GM12878 (cell line): ENCODE measurements around the gene C19orf44. TPM values are rescaled to one million over a fixed set of nuclear protein-coding genes. Genes with fewer than 3 reads are reported as not detected.
"Not testable (repeated sequence)": the region's sequence is repeated elsewhere in the genome, so short reads cannot be mapped to it uniquely, and the experiment has no call there.

Experiments used
- ATAC-seq: fragments of 200-7000 bp; cut with Tn5 transposase; 3 replicates; pipeline ENCODE4 v1.9.1; 2020; ENCODE audit warnings: mild to moderate bottlenecking, moderate library complexity
- BruUV-seq: library from RNA; stranded (reverse); fragments of 400-500 nt; replicated peaks from 2 replicates; lab custom pipeline; 2021; lab: Mats Ljungman, UMichigan
- CTCF ChIA-PET: fragments of 300-600 bp; sonication (Branson Sonifier 250); formaldehyde crosslinking; extraction: SDS; loops from one replicate; lab custom pipeline; 2021; ENCODE audit warnings: inconsistent platforms; lab: Yijun Ruan, JAX
- POLR2A ChIA-PET: fragments of 350-600 bp; formaldehyde crosslinking; extraction: SDS; loops from one replicate; lab custom pipeline; 2021; ENCODE audit warnings: inconsistent platforms; lab: Charles Lee
- RAD21 ChIA-PET: fragments of 300-600 bp; sonication (Branson Sonifier 250); formaldehyde crosslinking; loops from one replicate; lab custom pipeline; 2023; ENCODE audit warnings: antibody characterized with exemption; ENCODE audit not compliant: unreplicated experiment; lab: Charles Lee
- SMC1A ChIA-PET: fragments of 300-600 bp; sonication (Branson Sonifier 250); formaldehyde crosslinking; loops from one replicate; lab custom pipeline; 2023; ENCODE audit not compliant: unreplicated experiment, uncharacterized antibody; lab: Charles Lee
- DNase-seq: peaks from one replicate; pipeline ENCODE4 v3.0.0-alpha.2; 2011; ENCODE audit warnings: low read depth, low spot score
- FAIRE-seq: peaks from 3 replicates; lab custom pipeline; 2011; peaks lifted over from hg19 to GRCh38; lab: Jason Lieb, UNC
- H2AFZ ChIP-seq: 2 replicates; pipeline ENCODE4 v1.6.0; 2011; ENCODE audit warnings: low read depth, low read length, control low read depth; ENCODE audit not compliant: control insufficient read depth
- H3K27ac ChIP-seq: 2 replicates; pipeline ENCODE4 v1.5.1; 2011; ENCODE audit warnings: control low read depth; ENCODE audit not compliant: control insufficient read depth, insufficient read depth
- H3K27me3 ChIP-seq, 2 experiments: replicated peaks in 1 of 2; 2 replicates each; pipeline versions ENCODE4 v1.6.0 to v1.6.1; 2011; ENCODE audit warnings: low read length in 1 of 2; ENCODE audit not compliant: control insufficient read depth in 2 of 2, insufficient read depth in 2 of 2
- H3K36me3 ChIP-seq, 2 experiments: 2 replicates each; pipeline ENCODE4 v1.5.1; 2011; ENCODE audit warnings: low read length in 1 of 2; ENCODE audit not compliant: control insufficient read depth in 2 of 2, insufficient read depth in 2 of 2
- H3K4me1 ChIP-seq: 2 replicates; pipeline ENCODE4 v1.6.1; 2011; ENCODE audit warnings: mild to moderate bottlenecking, low read length, moderate library complexity, mixed read lengths; ENCODE audit not compliant: control insufficient read depth, insufficient read depth
- H3K4me2 ChIP-seq: 2 replicates; pipeline ENCODE4 v1.6.0; 2011; ENCODE audit warnings: control low read depth; ENCODE audit not compliant: control insufficient read depth, insufficient read depth
- H3K4me3 ChIP-seq: fragments of 200-600 bp; sonication (generic); 2 replicates; pipeline ENCODE4 v1.5.1; 2016
- H3K79me2 ChIP-seq: 2 replicates; pipeline ENCODE4 v1.6.0; 2011; ENCODE audit warnings: low read length; ENCODE audit not compliant: control insufficient read depth, insufficient read depth
- H3K9ac ChIP-seq: 2 replicates; pipeline ENCODE4 v1.8.0; 2011; ENCODE audit warnings: low read length, control low read depth, mixed read lengths; ENCODE audit not compliant: control insufficient read depth, insufficient read depth
- H3K9me3 ChIP-seq: replicated peaks from 3 replicates; pipeline ENCODE4 v1.5.1; 2011; ENCODE audit warnings: mild to moderate bottlenecking, low read length; ENCODE audit not compliant: control insufficient read depth, insufficient read depth
- H4K20me1 ChIP-seq: 2 replicates; pipeline ENCODE4 v1.6.0; 2011; ENCODE audit not compliant: control insufficient read depth, insufficient read depth
- ATF7 ChIP-seq: fragments of 450-650 bp; IDR thresholded peaks from 2 replicates; pipeline ENCODE4 v1.6.1; 2016; ENCODE audit warnings: low read depth, mild to moderate bottlenecking
- EZH2 ChIP-seq: IDR thresholded peaks from 2 replicates; pipeline ENCODE4 v1.6.1; 2012; ENCODE audit warnings: low read depth, mild to moderate bottlenecking, control low read depth, inconsistent platforms, low read length, borderline replicate concordance; ENCODE audit not compliant: control insufficient read depth
- SRF ChIP-seq, 2 experiments: IDR thresholded peaks; 2 replicates each; pipeline ENCODE4 v1.6.1; 2011; ENCODE audit warnings: low read depth in 2 of 2, low read length in 2 of 2, mild to moderate bottlenecking in 1 of 2, moderate library complexity in 1 of 2
- WGBS: methylation state at CpG from one replicate; pipeline ENCODE4 v1.1.6; 2016; ENCODE audit warnings: low lambda C conversion rate; ENCODE audit not compliant: insufficient replicate concordance, insufficient coverage; ENCODE audit errors: missing lambda C conversion rate; 5-methylcytosine and 5-hydroxymethylcytosine counted together
- in situ Hi-C: fragments of 300-500 bp; cut with MboI; formaldehyde crosslinking; loops from 9 replicates; pipeline ENCODE4 v1.14.3; 2018; ENCODE audit warnings: mixed read lengths
- intact Hi-C: fragments of 100-400 bp; cut with micrococcal nuclease; formaldehyde crosslinking; loops from one replicate; pipeline ENCODE4 v1.14.2; 2022; ENCODE audit not compliant: unreplicated experiment
- polyA plus RNA-seq, 11 experiments: library from polyadenylated mRNA; depleted of rRNA in 4 of 11; unstranded in 6 of 11; stranded (reverse) in 5 of 11; fragments of >200 nt; fragmentation: Nextera tagmentation in 4 of 11; fragmentation: Illumina TruSeq in 1 of 11; extraction: Ambion mirVana in 4 of 11; extraction: Trizol in 1 of 11; gene quantifications; 1 replicate in 1 of 11; 2 replicates in 10 of 11; pipeline versions ENCODE4 v1.2.1 to v1.2.3, GENCODE V29; 2011 to 2016; ENCODE audit warnings: inconsistent platforms in 2 of 11, missing spikeins in 2 of 11, low read depth in 1 of 11
- total RNA-seq, 4 experiments: library from RNA; depleted of rRNA in 3 of 4; stranded (reverse); fragments of >200 nt in 3 of 4; fragmentation: Illumina TruSeq in 1 of 4; extraction: Trizol in 1 of 4; gene quantifications; 2 replicates each; pipeline versions ENCODE4 v1.2.1 to v1.2.3, GENCODE V29; 2013 to 2021

Gene C19orf44
- total and polyA plus RNA-seq, 10 of the 15 experiments (the other 5 are each of a cell fraction or from before 2014, with no cell fraction given): 0.26 to 5.2 (median 3.6) TPM

DNA sequence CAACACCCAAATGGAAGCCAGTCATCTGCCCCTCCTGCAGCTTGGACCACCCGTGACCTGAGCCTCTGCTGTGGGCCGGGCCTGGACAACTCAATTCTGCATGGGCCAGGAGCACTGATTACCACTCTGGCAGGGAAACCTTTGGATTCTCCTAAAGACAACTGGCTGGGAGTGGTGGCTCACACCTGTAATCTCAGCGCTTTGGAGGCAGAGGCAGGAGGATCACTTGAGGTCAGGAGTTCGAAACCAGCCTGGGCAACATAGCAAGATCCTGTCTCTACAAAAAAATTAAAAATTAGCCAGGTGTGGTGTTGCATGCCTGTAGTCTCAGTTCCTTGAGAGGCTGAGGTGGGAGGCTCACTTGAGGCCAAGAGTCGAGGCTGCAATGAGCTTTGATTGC is 31.0 kb upstream of the C19orf44 start (continued):
- TF ChIP-seq SRF (IDR thresholded peaks at IDR 0.05; ENCODE audit: low read depth in 2 of 2, low read length in 2 of 2): no peak

DNA sequence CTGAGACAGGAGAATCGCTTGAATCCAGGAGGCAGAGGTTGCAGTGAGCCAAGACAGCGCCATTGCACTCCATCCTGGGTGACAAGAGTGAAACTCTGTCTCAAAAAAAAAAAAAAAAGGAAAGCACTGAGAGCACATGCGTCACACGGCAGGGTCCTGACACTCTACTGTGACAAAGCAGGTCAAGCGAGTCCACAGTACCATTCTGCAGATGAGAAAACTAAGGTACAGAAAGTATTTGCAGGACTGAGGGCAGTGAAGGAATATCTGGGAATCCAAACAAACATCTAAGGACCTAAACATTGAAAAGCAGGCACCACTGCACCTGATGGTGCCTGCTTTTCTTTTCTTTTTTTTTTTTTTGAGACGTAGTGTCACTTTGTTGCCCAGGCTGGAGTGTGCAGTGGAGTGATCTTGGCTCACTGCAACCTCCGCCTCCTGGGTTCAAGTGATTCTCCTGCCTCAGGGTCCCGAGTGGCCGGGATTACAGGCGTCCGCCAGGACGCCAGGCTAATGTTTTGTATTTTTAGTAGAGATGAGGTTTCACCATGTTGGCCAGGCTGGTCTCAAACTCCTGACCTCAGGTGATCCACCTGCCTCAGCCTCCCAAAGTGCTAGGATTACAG is 29.3 kb upstream of the C19orf44 start:
- DNase-seq, BruUV-seq, POLR2A ChIA-PET, H3K9me3 ChIP-seq, SMC1A ChIA-PET, FAIRE-seq, H3K9ac ChIP-seq, H3K4me2 ChIP-seq, H3K4me3 ChIP-seq, ATAC-seq, in situ Hi-C loops, intact Hi-C loops, H4K20me1 ChIP-seq, RAD21 ChIA-PET, CTCF ChIA-PET, H2AFZ ChIP-seq, H3K27me3 ChIP-seq, H3K27ac ChIP-seq, H3K36me3 ChIP-seq: not testable (repeated sequence)
- peaks cover 21% of the 10 kb centered on the region; the same call in 1 of the 2 replicates for H3K4me1 ChIP-seq
- peaks cover 88% of the 10 kb centered on the region for H3K79me2 ChIP-seq
- 83% methylated on average over 10 of the region's 12 CpGs for WGBS

DNA sequence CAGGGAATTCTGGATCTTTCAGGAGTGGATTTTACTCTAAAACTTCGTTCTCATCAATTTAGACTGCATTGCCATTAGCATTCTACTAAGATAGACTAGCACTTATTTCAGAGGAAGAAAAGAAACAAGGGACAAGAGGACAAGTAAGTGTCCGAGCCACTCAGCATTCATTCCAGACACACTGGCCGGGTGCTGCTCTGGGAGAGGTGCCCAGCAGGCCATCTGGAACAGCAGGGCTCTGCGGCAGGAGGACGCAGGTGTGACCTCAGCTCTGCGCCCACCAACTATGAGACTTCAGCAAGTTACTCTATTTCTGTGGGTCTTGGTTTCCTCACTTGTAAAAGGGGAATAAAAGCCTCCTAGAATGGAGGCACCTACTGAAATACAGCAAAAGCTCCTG is 28.6 kb upstream of the C19orf44 start:
- Histone ChIP-seq H3K4me2 (no peak overlapping the region), H2AFZ (no peak overlapping the region), H3K27ac (no peak overlapping the region; the same call in 1 of the 2 replicates), H3K4me1 (peaks cover 20% of the 10 kb centered on the region; the same call in 1 of the 2 replicates), H3K27me3 (no peaks in the 10 kb centered on the region), H3K9ac (no peak overlapping the region), H4K20me1 (peaks cover 4% of the 10 kb centered on the region), H3K4me3 (no peak overlapping the region), H3K79me2 (peaks cover 82% of the 10 kb centered on the region), H3K36me3 (peaks cover 0 to 1% of the 10 kb centered on the region in 2 experiments; a peak in 2 of 4 replicates), H3K9me3 (no peaks in the 10 kb centered on the region)
- RAD21 ChIA-PET: no interaction called here
- SMC1A ChIA-PET: interaction anchor here (0.9 to 1.0 kb wide), 2 partner anchors 8 to 18 kb away, joined by 3 to 5 read pairs; no protein-coding TSS in a partner anchor
- no peak for TF ChIP-seq EZH2
- TF ChIP-seq ATF7: no peak
- DNase-seq (no peak), ATAC-seq (no peak), FAIRE-seq (no peak)
- in situ Hi-C loops: no loop called here
- intact Hi-C loops: no loop called here
- POLR2A ChIA-PET: interaction anchor here (1.0 to 1.1 kb wide), 2 partner anchors 15 to 27 kb away, joined by 3 to 14 read pairs; no protein-coding TSS in a partner anchor
- BruUV-seq: no TSS peak
- CTCF ChIA-PET: interaction anchor here (1.3 kb wide), 1 partner anchor 21 kb away, joined by 5 read pairs; no protein-coding TSS in a partner anchor
- WGBS: 98% methylated on average over 6 of the region's 6 CpGs
